HEK293 (cell line): ENCODE measurements around the gene ZFAND3.

Source experiments
- CTCF ChIA-PET: fragments of 350-600 bp; formaldehyde crosslinking; extraction: SDS; loops from one replicate; lab custom pipeline; 2021; ENCODE audit warnings: antibody characterized with exemption; lab: Yijun Ruan, JAX
- POLR2A ChIA-PET: fragments of 300-600 bp; formaldehyde crosslinking; extraction: SDS; loops from one replicate; lab custom pipeline; 2020; ENCODE audit warnings: antibody characterized with exemption, inconsistent platforms; lab: Yijun Ruan, JAX
- H3K27ac ChIP-seq: fragments of 200-500 bp; sonication (Bioruptor generic); 2 replicates; pipeline ENCODE4 v1.5.1; 2014; ENCODE audit warnings: low read depth, low read length, control low read depth, inconsistent platforms; ENCODE audit errors: extremely low read depth
- H3K36me3 ChIP-seq, 2 experiments: fragments of 200-500 bp in 1 of 2; sonication (Bioruptor generic) in 1 of 2; 1 replicate in 1 of 2; 2 replicates in 1 of 2; pipeline ENCODE4 v1.5.1; 2014 to 2017; ENCODE audit warnings: inconsistent platforms in 2 of 2, low read length in 2 of 2; ENCODE audit not compliant: control insufficient read depth in 2 of 2, insufficient read depth in 1 of 2
- H3K4me1 ChIP-seq: fragments of 200-500 bp; sonication (Bioruptor generic); 2 replicates; pipeline ENCODE4 v1.5.1; 2014; ENCODE audit warnings: mild to moderate bottlenecking, low read length, inconsistent platforms; ENCODE audit not compliant: control insufficient read depth, insufficient read depth
- H3K4me3 ChIP-seq: 2 replicates; pipeline ENCODE4 v1.5.1; 2011; ENCODE audit warnings: low read depth, mild to moderate bottlenecking, control low read depth, low read length, moderate library complexity
- H3K9me3 ChIP-seq: fragments of 200-500 bp; sonication (Bioruptor generic); 2 replicates; pipeline ENCODE4 v1.5.1; 2014; ENCODE audit warnings: low read depth, low read length, inconsistent platforms; ENCODE audit not compliant: control insufficient read depth, insufficient read depth
- AEBP2 ChIP-seq: fragments of 450-650 bp; formaldehyde crosslinking; IDR thresholded peaks from 2 replicates; pipeline ENCODE4 v1.5.1; 2016; ENCODE audit warnings: missing biosample characterization, missing genetic modification characterization, borderline replicate concordance
- GLIS2 ChIP-seq: fragments of 450-650 bp; formaldehyde crosslinking; IDR thresholded peaks from 2 replicates; pipeline ENCODE4 v1.5.1; 2016; ENCODE audit warnings: missing biosample characterization, missing genetic modification characterization
- HIC1 ChIP-seq: fragments of 450-650 bp; formaldehyde crosslinking; IDR thresholded peaks from 2 replicates; pipeline ENCODE4 v1.5.1; 2016; ENCODE audit warnings: missing biosample characterization, missing genetic modification characterization
- KLF1 ChIP-seq: fragments of 450-650 bp; formaldehyde crosslinking; IDR thresholded peaks from 2 replicates; pipeline ENCODE4 v1.5.1; 2016; ENCODE audit warnings: missing biosample characterization, missing genetic modification characterization
- MYNN ChIP-seq: fragments of 450-650 bp; formaldehyde crosslinking; IDR thresholded peaks from 2 replicates; pipeline ENCODE4 v1.5.1; 2016; ENCODE audit warnings: missing biosample characterization, missing genetic modification characterization, borderline replicate concordance
- PRDM10 ChIP-seq: fragments of 450-650 bp; formaldehyde crosslinking; IDR thresholded peaks from 2 replicates; pipeline ENCODE4 v1.5.1; 2016; ENCODE audit warnings: missing biosample characterization, missing genetic modification characterization
- SETDB1 ChIP-seq: IDR thresholded peaks from one replicate; pipeline ENCODE4 v1.6.1; 2017; ENCODE audit warnings: mild to moderate bottlenecking, low read length, moderate library complexity, mixed read lengths; ENCODE audit not compliant: insufficient read length
- ZBTB17 ChIP-seq: fragments of 450-650 bp; formaldehyde crosslinking; IDR thresholded peaks from 2 replicates; pipeline ENCODE4 v1.5.1; 2016; ENCODE audit warnings: missing biosample characterization, missing genetic modification characterization
- ZBTB6 ChIP-seq: fragments of 450-650 bp; formaldehyde crosslinking; IDR thresholded peaks from 2 replicates; pipeline ENCODE4 v1.5.1; 2017; ENCODE audit warnings: missing biosample characterization, missing genetic modification characterization
- ZFP37 ChIP-seq: fragments of 450-650 bp; formaldehyde crosslinking; IDR thresholded peaks from 2 replicates; pipeline ENCODE4 v1.5.1; 2016; ENCODE audit warnings: missing biosample characterization, missing genetic modification characterization
- ZFP41 ChIP-seq: fragments of 450-650 bp; formaldehyde crosslinking; IDR thresholded peaks from 2 replicates; pipeline ENCODE4 v1.5.1; 2016; ENCODE audit warnings: missing biosample characterization, missing genetic modification characterization, borderline replicate concordance
- ZNF2 ChIP-seq: fragments of 450-650 bp; formaldehyde crosslinking; IDR thresholded peaks from 2 replicates; pipeline ENCODE4 v1.5.1; 2016; ENCODE audit warnings: missing biosample characterization, missing genetic modification characterization
- ZNF214 ChIP-seq: fragments of 450-650 bp; formaldehyde crosslinking; IDR thresholded peaks from 2 replicates; pipeline ENCODE4 v1.5.1; 2017; ENCODE audit warnings: missing biosample characterization, mild to moderate bottlenecking, missing genetic modification characterization, borderline replicate concordance
- ZNF26 ChIP-seq: fragments of 450-650 bp; formaldehyde crosslinking; IDR thresholded peaks from 2 replicates; pipeline ENCODE4 v1.5.1; 2016; ENCODE audit warnings: missing biosample characterization, missing genetic modification characterization
- ZNF292 ChIP-seq: fragments of 450-650 bp; formaldehyde crosslinking; IDR thresholded peaks from 2 replicates; pipeline ENCODE4 v1.5.1; 2016; ENCODE audit warnings: low read depth, missing biosample characterization, missing genetic modification characterization, borderline replicate concordance
- ZNF341 ChIP-seq: fragments of 450-650 bp; formaldehyde crosslinking; IDR thresholded peaks from 2 replicates; pipeline ENCODE4; 2016; ENCODE audit warnings: low read depth, missing biosample characterization, missing genetic modification characterization
- ZNF350 ChIP-seq: fragments of 450-650 bp; formaldehyde crosslinking; IDR thresholded peaks from 2 replicates; pipeline ENCODE4 v1.5.0; 2017; ENCODE audit warnings: missing biosample characterization, mild to moderate bottlenecking, missing genetic modification characterization
- ZNF473 ChIP-seq: fragments of 450-650 bp; formaldehyde crosslinking; IDR thresholded peaks from 2 replicates; pipeline ENCODE4 v1.5.1; 2017; ENCODE audit warnings: missing biosample characterization, missing genetic modification characterization
- ZNF555 ChIP-seq: fragments of 450-650 bp; formaldehyde crosslinking; conservative IDR thresholded peaks from 2 replicates; pipeline ENCODE4 v1.5.1; 2017; ENCODE audit warnings: missing biosample characterization, mild to moderate bottlenecking, missing genetic modification characterization, inconsistent platforms
- ZNF610 ChIP-seq: fragments of 450-650 bp; formaldehyde crosslinking; IDR thresholded peaks from 2 replicates; pipeline ENCODE4 v1.5.1; 2016; ENCODE audit warnings: missing biosample characterization, missing genetic modification characterization, borderline replicate concordance
- ZNF626 ChIP-seq: fragments of 450-650 bp; sonication (Bioruptor Pico); formaldehyde crosslinking; IDR thresholded peaks from 2 replicates; pipeline ENCODE4 v1.5.1; 2018; ENCODE audit warnings: missing biosample characterization, missing genetic modification characterization, inconsistent platforms

The ZFAND3 gene

GRCh38 chr6:37809197-37809543, 10.4 kb upstream of the ZFAND3 start:
- Histone ChIP-seq H3K4me3 (no peak overlapping the region), H3K9me3 (no peaks in the 10 kb centered on the region), H3K36me3 (no peaks in the 10 kb centered on the region), H3K4me1 (no peaks in the 10 kb centered on the region), H3K27ac (no peak overlapping the region)
- ChIA-PET CTCF (interaction anchor here (1.2 kb wide), 1 partner anchor 18 kb away, joined by 4 read pairs; no protein-coding TSS in a partner anchor), POLR2A (interaction anchor here (0.6 to 1.0 kb wide), 2 partner anchors 9 to 18 kb away, joined by 3 to 7 read pairs; no protein-coding TSS in a partner anchor)
- no peak for TF ChIP-seq ZNF555 (tag by site-specific recombination)
- TF ChIP-seq ZBTB17 (tag by site-specific recombination), result peak; percentile 41; the same call in 1 of the 2 replicates
- 0 out of 2 replicates have a peak, but pooled peaks have one; percentile 42 for TF ChIP-seq PRDM10 (tag by site-specific recombination)
- no peak for TF ChIP-seq ZNF610 (tag by site-specific recombination)
- TF ChIP-seq ZNF341 (tag by site-specific recombination), result no peak

- TF ChIP-seq ZFP37 (tag by site-specific recombination) (no peak), ZNF2 (tag by site-specific recombination) (no peak), ZNF26 (tag by site-specific recombination) (no peak), ZNF214 (tag by site-specific recombination) (no peak), ZNF473 (tag by site-specific recombination) (no peak), ZNF341 (tag by site-specific recombination) (no peak), ZNF350 (tag by site-specific recombination) (no peak)
- no peak overlapping the region for H3K4me3 ChIP-seq
- H3K36me3 ChIP-seq, result no peaks in the 10 kb centered on the region
- H3K4me1 ChIP-seq, result peaks cover 2% of the 10 kb centered on the region; the same call in 1 of the 2 replicates
- no peaks in the 10 kb centered on the region for H3K9me3 ChIP-seq
- H3K27ac ChIP-seq, result no peak overlapping the region
- POLR2A ChIA-PET, result no interaction called here
- CTCF ChIA-PET, result interaction anchor here (0.6 to 1.6 kb wide), 2 partner anchors 108 to 231 kb away, joined by 3 to 8 read pairs; no protein-coding TSS in a partner anchor
Measured at GRCh38 chr6:37812841-37813240, 6.7 kb upstream of the ZFAND3 start.

- Histone ChIP-seq H3K9me3 (no peaks in the 10 kb centered on the region), H3K27ac (no peak overlapping the region), H3K4me3 (no peak overlapping the region), H3K36me3 (no peaks in the 10 kb centered on the region), H3K4me1 (peaks cover 7% of the 10 kb centered on the region; the same call in 1 of the 2 replicates)
- ChIA-PET CTCF (interaction anchor here (0.7 kb wide), 1 partner anchor 1491 kb away, joined by 5 read pairs; no protein-coding TSS in a partner anchor), POLR2A (no interaction called here)
- no peak for TF ChIP-seq HIC1
- TF ChIP-seq KLF1, result no peak
- TF ChIP-seq GLIS2 (tag by site-specific recombination), result no peak
- TF ChIP-seq MYNN (tag by site-specific recombination), result no peak
- no peak for TF ChIP-seq AEBP2 (tag by site-specific recombination)
- no peak for TF ChIP-seq ZNF292
- TF ChIP-seq ZNF626 (tag by site-specific recombination), result no peak
- TF ChIP-seq SETDB1, result no peak
- TF ChIP-seq ZBTB6 (tag by site-specific recombination), result no peak
- no peak for TF ChIP-seq ZFP41 (tag by site-specific recombination)
Measured at GRCh38 chr6:37814374-37814773, 5.2 kb upstream of the ZFAND3 start.
